ENCODE data around the gene BTN1A1.
A peak's percentile ranks its signal among the peaks of the same experiment; 100 is the strongest.
"Not testable (repeated sequence)": the region's sequence is repeated elsewhere in the genome, so short reads cannot be mapped to it uniquely, and the experiment has no call there.

The BTN1A1 gene

GRCh38 chr6:26537846-26538571 is 37.9 kb downstream of the BTN1A1 start, which contains the start of gene HMGN4:
HMGN4 (plus strand) TSS chr6:26538366; CDS start chr6:26545207, 6,841 bp downstream.
- peak; percentile 90 to 96 for DNase-seq

GRCh38 chr6:26538572-26538902 is 38.4 kb downstream of the BTN1A1 start:
- no peak for DNase-seq

- no peak for DNase-seq
These were observed 39.0 kb downstream of the BTN1A1 start for GRCh38 chr6:26539071-26539615.

GRCh38 chr6:26541579-26541978 is 41.5 kb downstream of the BTN1A1 start:
- no peak for DNase-seq

- DNase-seq = peak in 1 of 2 donors; percentile 35
These were observed 43.9 kb downstream of the BTN1A1 start for GRCh38 chr6:26543953-26544352.

- no peak for DNase-seq
These were observed 44.4 kb downstream of the BTN1A1 start for GRCh38 chr6:26544473-26544872.

- peak in 1 of 2 donors; percentile 23 for DNase-seq
These were observed 45.5 kb downstream of the BTN1A1 start for GRCh38 chr6:26545627-26546026.

GRCh38 chr6:26547363-26547762 is 47.3 kb downstream of the BTN1A1 start:
- DNase-seq = not testable (repeated sequence)

GRCh38 chr6:26550250-26550993 is 50.3 kb downstream of the BTN1A1 start:
- DNase-seq = peak in 1 of 2 donors; percentile 43

- DNase-seq = no peak
These were observed 52.1 kb downstream of the BTN1A1 start for GRCh38 chr6:26552205-26552604.

GRCh38 chr6:26552640-26553188 is 52.6 kb downstream of the BTN1A1 start:
- no peak for DNase-seq

GRCh38 chr6:26553264-26553634 is 53.1 kb downstream of the BTN1A1 start:
- peak; percentile 80 to 86 for DNase-seq

GRCh38 chr6:26553635-26554446 is 53.7 kb downstream of the BTN1A1 start:
- peak; percentile 79 to 90 for DNase-seq

GRCh38 chr6:26554447-26554696 is 54.3 kb downstream of the BTN1A1 start:
- no peak for DNase-seq

- peak; percentile 60 to 73 for DNase-seq
These were observed 54.8 kb downstream of the BTN1A1 start for GRCh38 chr6:26554697-26555504.

- DNase-seq = no peak
These were observed 55.6 kb downstream of the BTN1A1 start for GRCh38 chr6:26555505-26556262.

- peak in 1 of 2 donors; percentile 47 for DNase-seq
These were observed 56.4 kb downstream of the BTN1A1 start for GRCh38 chr6:26556263-26557070.

Measured in CD4-positive, alpha-beta T cell treated with Interleukin-1 beta for 1 hour (primary cell).